Measurements from ENCODE around the gene PRELID1.

- TF ChIP-seq CTCF (IDR thresholded peaks at IDR 0.05) (no peak), POLR2AphosphoS5 (IDR thresholded peaks at IDR 0.05; ENCODE audit: low read depth, low read length) (peak; percentile 44; the same call in 1 of the 2 replicates)
These were observed 8.4 kb downstream of the PRELID1 start, which contains the start of gene MXD3 for GRCh38 chr5:177311723-177312648.

All from Panc1 (cell line).